Astrocyte (in vitro differentiated cells and primary cell): ENCODE results near the gene CA10. TPM values are rescaled to one million over a fixed set of nuclear protein-coding genes. Genes with fewer than 3 reads are reported as not detected.
A peak's percentile ranks its signal among the peaks of the same experiment; 100 is the strongest.

Experiments
- DNase-seq: peaks from one replicate; pipeline ENCODE4 v3.0.0-alpha.2; 2010; ENCODE audit warnings: low read depth
- FAIRE-seq: peaks from 2 replicates; lab custom pipeline; 2011; peaks lifted over from hg19 to GRCh38; lab: Jason Lieb, UNC
- H2AFZ ChIP-seq: 2 replicates; pipeline ENCODE4 v1.6.0; 2012; ENCODE audit warnings: low read depth, low read length, inconsistent platforms
- H3K27ac ChIP-seq: 2 replicates; pipeline ENCODE4 v1.5.1; 2011; ENCODE audit warnings: low read depth, low read length, inconsistent platforms
- H3K27me3 ChIP-seq: 2 replicates; pipeline ENCODE4 v1.6.0; 2011; ENCODE audit warnings: low read length, inconsistent platforms; ENCODE audit not compliant: insufficient read depth
- H3K36me3 ChIP-seq: 2 replicates; pipeline ENCODE4 v1.5.1; 2011; ENCODE audit warnings: low read length, inconsistent platforms; ENCODE audit not compliant: insufficient read depth
- H3K4me1 ChIP-seq: 2 replicates; pipeline ENCODE4 v1.5.1; 2011; ENCODE audit warnings: low read length, inconsistent platforms; ENCODE audit not compliant: insufficient read depth
- H3K4me2 ChIP-seq: 2 replicates; pipeline ENCODE4 v1.6.0; 2012; ENCODE audit warnings: low read length, inconsistent platforms
- H3K4me3 ChIP-seq: 2 replicates; pipeline ENCODE4 v1.5.1; 2011; ENCODE audit warnings: low read depth, mild to moderate bottlenecking, low read length, inconsistent platforms; ENCODE audit not compliant: insufficient read depth
- H3K79me2 ChIP-seq: 2 replicates; pipeline ENCODE4 v1.6.0; 2012; ENCODE audit warnings: mild to moderate bottlenecking, low read length, inconsistent platforms; ENCODE audit not compliant: insufficient read depth
- H3K9ac ChIP-seq: 2 replicates; pipeline ENCODE4 v1.6.0; 2012; ENCODE audit warnings: mild to moderate bottlenecking, low read length, inconsistent platforms
- H3K9me3 ChIP-seq: 2 replicates; pipeline ENCODE4 v1.5.1; 2012; ENCODE audit warnings: low read depth, mild to moderate bottlenecking, low read length, inconsistent platforms; ENCODE audit not compliant: insufficient read depth
- H4K20me1 ChIP-seq: 2 replicates; pipeline ENCODE4 v1.6.0; 2012; ENCODE audit warnings: low read length, inconsistent platforms; ENCODE audit not compliant: insufficient read depth
- H3K27ac Mint-ChIP-seq: one replicate; pipeline ENCODE4 v1.8.0; 2021; ENCODE audit warnings: mild to moderate bottlenecking, mixed read lengths; ENCODE audit not compliant: unreplicated experiment
- H3K27me3 Mint-ChIP-seq: one replicate; pipeline ENCODE4 v1.8.0; 2021; ENCODE audit warnings: low read depth, mixed read lengths; ENCODE audit not compliant: unreplicated experiment
- H3K36me3 Mint-ChIP-seq: one replicate; pipeline ENCODE4 v1.8.0; 2021; ENCODE audit warnings: low read depth, mixed read lengths; ENCODE audit not compliant: unreplicated experiment
- H3K4me1 Mint-ChIP-seq: one replicate; pipeline ENCODE4 v1.8.0; 2021; ENCODE audit warnings: low read depth, mixed read lengths; ENCODE audit not compliant: unreplicated experiment
- H3K4me3 Mint-ChIP-seq: one replicate; pipeline ENCODE4 v1.8.0; 2021; ENCODE audit warnings: mild to moderate bottlenecking, moderate library complexity, mixed read lengths; ENCODE audit not compliant: unreplicated experiment
- H3K9me3 Mint-ChIP-seq: one replicate; pipeline ENCODE4 v1.8.0; 2021; ENCODE audit warnings: mild to moderate bottlenecking, mixed read lengths; ENCODE audit not compliant: unreplicated experiment
- CTCF ChIP-seq: IDR thresholded peaks from 2 replicates; pipeline ENCODE4 v1.5.1; 2011; ENCODE audit warnings: low read depth, mild to moderate bottlenecking, inconsistent platforms, low read length, moderate library complexity; ENCODE audit not compliant: insufficient read depth
- EZH2 ChIP-seq: IDR thresholded peaks from 2 replicates; pipeline ENCODE4 v1.6.1; 2012; ENCODE audit warnings: mild to moderate bottlenecking, low read length, inconsistent platforms; ENCODE audit not compliant: insufficient read depth
- total RNA-seq: library from RNA; stranded (reverse); gene quantifications from 2 replicates; pipeline ENCODE4 v1.2.1, GENCODE V29; 2021

The CA10 gene
- total RNA-seq, 1 donor from 2014 or later, result 0.43 TPM

DNA sequence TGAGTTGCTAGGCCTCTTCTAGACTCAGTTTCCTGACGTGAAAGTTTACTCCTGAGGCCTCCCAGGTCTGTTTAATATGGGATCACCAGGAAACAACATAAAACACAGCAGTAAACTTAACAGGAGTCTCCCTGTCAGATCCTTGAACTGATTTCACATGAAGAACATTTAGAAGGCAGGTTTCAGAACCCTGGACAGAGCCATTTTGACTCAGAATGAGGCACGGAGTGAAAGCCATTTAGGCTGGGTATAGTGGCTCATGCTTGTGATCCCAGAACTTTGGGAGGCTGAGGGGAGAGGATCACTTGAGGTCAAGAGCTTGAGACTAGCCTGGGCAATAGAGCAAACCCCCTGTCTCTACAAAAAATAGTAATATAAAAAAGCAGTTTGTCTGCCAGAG, 289.1 kb downstream of the CA10 start:
- no peak overlapping the region for H2AFZ ChIP-seq
- DNase-seq (no peak), FAIRE-seq (no peak)
- H3K4me2 ChIP-seq, result no peak overlapping the region
- Mint-ChIP-seq H3K36me3 (no peaks in the 10 kb centered on the region), H3K4me3 (no peak overlapping the region), H3K4me1 (no peaks in the 10 kb centered on the region), H3K9me3 (no peaks in the 10 kb centered on the region), H3K27me3 (peaks cover 19% of the 10 kb centered on the region), H3K27ac (no peak overlapping the region)
- no peaks in the 10 kb centered on the region for H3K27me3 ChIP-seq
- no peaks in the 10 kb centered on the region for H3K4me1 ChIP-seq
- TF ChIP-seq EZH2, result no peak
- H3K27ac ChIP-seq, result no peak overlapping the region
- no peaks in the 10 kb centered on the region for H4K20me1 ChIP-seq
- no peaks in the 10 kb centered on the region for H3K9me3 ChIP-seq
- H3K9ac ChIP-seq, result no peak overlapping the region
- no peaks in the 10 kb centered on the region for H3K79me2 ChIP-seq
- no peak overlapping the region for H3K4me3 ChIP-seq
- no peaks in the 10 kb centered on the region for H3K36me3 ChIP-seq

DNA sequence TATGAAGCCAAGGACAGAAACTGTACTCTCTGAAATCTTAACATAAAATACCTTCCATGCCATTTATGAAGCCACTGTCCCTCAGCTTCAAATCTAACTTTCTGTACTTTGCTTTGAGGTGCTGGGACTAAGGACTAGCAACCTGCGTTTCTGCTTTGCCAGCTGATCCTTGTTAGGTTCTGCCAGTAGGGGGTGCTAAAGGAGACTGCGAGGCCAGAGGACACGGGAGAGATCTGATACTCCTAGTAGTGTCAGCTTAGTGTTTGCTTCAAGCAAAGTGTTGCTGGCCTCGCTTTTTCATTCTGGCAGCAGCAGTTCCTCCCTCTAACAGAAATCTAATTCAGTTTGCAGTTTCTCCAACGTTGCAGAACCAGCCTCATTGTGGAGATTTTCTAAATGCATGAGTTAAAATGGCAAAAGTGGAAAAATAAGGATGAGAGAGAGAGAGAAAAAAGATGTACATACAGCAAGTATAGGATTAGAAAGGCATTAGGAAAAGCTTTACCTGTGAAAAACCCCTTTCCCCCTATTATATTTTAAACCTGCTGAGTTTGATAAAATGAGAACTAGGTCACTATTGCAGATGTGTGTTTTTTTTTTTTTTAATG, 297.5 kb downstream of the CA10 start:
- Histone ChIP-seq H3K79me2 (no peaks in the 10 kb centered on the region), H3K4me1 (no peaks in the 10 kb centered on the region), H3K36me3 (no peaks in the 10 kb centered on the region), H3K27me3 (no peaks in the 10 kb centered on the region), H4K20me1 (no peaks in the 10 kb centered on the region), H3K27ac (no peak overlapping the region), H3K9ac (no peak overlapping the region), H3K9me3 (no peaks in the 10 kb centered on the region), H3K4me3 (no peak overlapping the region), H2AFZ (no peak overlapping the region), H3K4me2 (no peak overlapping the region)
- FAIRE-seq (no peak), DNase-seq (no peak)
- TF ChIP-seq CTCF (peak; percentile 11), EZH2 (no peak)
- H3K4me3 Mint-ChIP-seq, result no peak overlapping the region
- no peaks in the 10 kb centered on the region for H3K4me1 Mint-ChIP-seq
- H3K36me3 Mint-ChIP-seq, result no peaks in the 10 kb centered on the region
- no peak overlapping the region for H3K27ac Mint-ChIP-seq
- H3K27me3 Mint-ChIP-seq, result peaks cover 2% of the 10 kb centered on the region
- peaks cover 2% of the 10 kb centered on the region for H3K9me3 Mint-ChIP-seq

- H3K79me2 ChIP-seq, result no peaks in the 10 kb centered on the region
- H3K27me3 ChIP-seq, result no peaks in the 10 kb centered on the region
- peaks cover 5% of the 10 kb centered on the region for H3K9me3 ChIP-seq
- H4K20me1 ChIP-seq, result no peaks in the 10 kb centered on the region
- DNase-seq, result no peak
- H3K4me1 ChIP-seq, result no peaks in the 10 kb centered on the region
- no peaks in the 10 kb centered on the region for H3K36me3 Mint-ChIP-seq
- H3K27ac Mint-ChIP-seq, result no peak overlapping the region
- no peaks in the 10 kb centered on the region for H3K4me1 Mint-ChIP-seq
- no peaks in the 10 kb centered on the region for H3K36me3 ChIP-seq
- no peak overlapping the region for H3K4me3 Mint-ChIP-seq
- no peak overlapping the region for H3K27ac ChIP-seq
- H3K4me2 ChIP-seq, result no peak overlapping the region
- no peak for TF ChIP-seq CTCF
- TF ChIP-seq EZH2, result no peak
- FAIRE-seq, result no peak
- H3K4me3 ChIP-seq, result no peak overlapping the region
- H2AFZ ChIP-seq, result no peak overlapping the region
- peaks cover 5% of the 10 kb centered on the region for H3K27me3 Mint-ChIP-seq
- no peak overlapping the region for H3K9ac ChIP-seq
- H3K9me3 Mint-ChIP-seq, result no peaks in the 10 kb centered on the region
Measured at GRCh38 chr17:51857052-51857597, 301.4 kb downstream of the CA10 start.
